IMR-90 (cell line): ENCODE results near the gene PRKCA. TPM values are rescaled to one million over a fixed set of nuclear protein-coding genes. Genes with fewer than 3 reads are reported as not detected.

Experiments
- ATAC-seq: fragments of 200-7000 bp; cut with Tn5 transposase; 2 replicates; pipeline ENCODE4 v1.9.1; 2020; ENCODE audit warnings: low read depth, mild to moderate bottlenecking, moderate library complexity
- BruUV-seq: library from RNA; stranded (reverse); fragments of 400-500 nt; replicated peaks from 2 replicates; lab custom pipeline; 2021; lab: Mats Ljungman, UMichigan
- CTCF ChIA-PET: fragments of 300-600 bp; formaldehyde crosslinking; extraction: SDS; loops from one replicate; lab custom pipeline; 2021; ENCODE audit warnings: antibody characterized with exemption; lab: Yijun Ruan, JAX
- POLR2A ChIA-PET: fragments of 300-600 bp; sonication (Branson Sonifier 250); formaldehyde crosslinking; loops from one replicate; lab custom pipeline; 2022; ENCODE audit warnings: antibody characterized with exemption; ENCODE audit not compliant: unreplicated experiment; lab: Charles Lee
- DNase-seq: peaks from one replicate; pipeline ENCODE4 v3.0.0; 2013
- H2AFZ ChIP-seq: replicated peaks from 2 replicates; pipeline ENCODE3; 2013; ENCODE audit warnings: low read length, mild to moderate bottlenecking; ENCODE audit not compliant: poor library complexity
- H2AK5ac ChIP-seq: 2 replicates; pipeline ENCODE4 v1.6.1; 2013; ENCODE audit warnings: low read depth, low read length, inconsistent platforms
- H2AK9ac ChIP-seq: replicated peaks from 2 replicates; pipeline ENCODE3; 2013; ENCODE audit warnings: mild to moderate bottlenecking, low read depth, low read length, moderate library complexity; ENCODE audit not compliant: poor library complexity
- H2BK120ac ChIP-seq: 2 replicates; pipeline ENCODE4 v1.6.1; 2013; ENCODE audit warnings: low read depth, low read length, inconsistent platforms
- H2BK15ac ChIP-seq: 3 replicates; pipeline ENCODE4 v1.6.1; 2013; ENCODE audit warnings: low read depth, low read length, inconsistent platforms
- H2BK20ac ChIP-seq: 2 replicates; pipeline ENCODE4 v1.6.1; 2013; ENCODE audit warnings: low read depth, mild to moderate bottlenecking, inconsistent platforms, low read length, moderate library complexity
- H2BK5ac ChIP-seq: 2 replicates; pipeline ENCODE4 v1.6.1; 2013; ENCODE audit warnings: mild to moderate bottlenecking, low read depth, low read length, inconsistent platforms; ENCODE audit not compliant: poor library complexity, severe bottlenecking
- H3K14ac ChIP-seq: replicated peaks from 2 replicates; pipeline ENCODE4 v1.6.1; 2013; ENCODE audit warnings: low read depth, low read length, inconsistent platforms
- H3K18ac ChIP-seq: 2 replicates; pipeline ENCODE4 v1.6.1; 2013; ENCODE audit warnings: low read depth, low read length, control low read depth
- H3K23ac ChIP-seq: 2 replicates; pipeline ENCODE4 v1.6.1; 2013; ENCODE audit warnings: low read depth, low read length, inconsistent platforms
- H3K27ac ChIP-seq: 2 replicates; pipeline ENCODE4 v1.5.1; 2013; ENCODE audit warnings: mild to moderate bottlenecking, control low read depth, low read length; ENCODE audit not compliant: insufficient read depth
- H3K27me3 ChIP-seq: 2 replicates; pipeline ENCODE4 v1.6.1; 2013; ENCODE audit warnings: low read length; ENCODE audit not compliant: control insufficient read depth, insufficient read depth
- H3K36me3 ChIP-seq: 2 replicates; pipeline ENCODE4 v1.6.1; 2013; ENCODE audit warnings: low read length, mixed read lengths; ENCODE audit not compliant: control insufficient read depth, insufficient read depth
- H3K4ac ChIP-seq: 2 replicates; pipeline ENCODE4 v1.6.1; 2013; ENCODE audit warnings: low read depth, low read length, inconsistent platforms
- H3K4me1 ChIP-seq: 2 replicates; pipeline ENCODE4 v1.6.1; 2013; ENCODE audit warnings: low read length, mixed read lengths; ENCODE audit not compliant: control insufficient read depth, insufficient read depth
- H3K4me2 ChIP-seq: 2 replicates; pipeline ENCODE4 v1.6.1; 2013; ENCODE audit warnings: low read depth, mild to moderate bottlenecking, control low read depth, low read length, moderate library complexity
- H3K4me3 ChIP-seq: 2 replicates; pipeline ENCODE4 v1.5.1; 2013; ENCODE audit warnings: low read depth, mild to moderate bottlenecking, control low read depth, low read length, moderate library complexity; ENCODE audit not compliant: insufficient read depth
- H3K56ac ChIP-seq: 2 replicates; pipeline ENCODE4 v1.6.1; 2013; ENCODE audit warnings: low read length, inconsistent platforms; ENCODE audit not compliant: insufficient read depth; ENCODE audit errors: extremely low read depth
- H3K79me1 ChIP-seq, 2 experiments: 2 replicates each; pipeline ENCODE4 v1.6.1; 2013; ENCODE audit warnings: low read length in 2 of 2, inconsistent platforms in 1 of 2, low read depth in 1 of 2
- H3K9ac ChIP-seq: 2 replicates; pipeline ENCODE4 v1.6.1; 2013; ENCODE audit warnings: low read depth, low read length, control low read depth
- H3K9me1 ChIP-seq: 2 replicates; pipeline ENCODE4 v1.6.1; 2013; ENCODE audit warnings: low read length, inconsistent platforms; ENCODE audit not compliant: insufficient read depth
- H3K9me3 ChIP-seq: 2 replicates; pipeline ENCODE4 v1.6.1; 2013; ENCODE audit warnings: low read length; ENCODE audit not compliant: control insufficient read depth, insufficient read depth
- H4K20me1 ChIP-seq: 2 replicates; pipeline ENCODE4 v1.6.1; 2013; ENCODE audit warnings: low read length, inconsistent platforms; ENCODE audit not compliant: insufficient read depth
- H4K5ac ChIP-seq: 2 replicates; pipeline ENCODE4 v1.6.1; 2013; ENCODE audit warnings: mild to moderate bottlenecking, low read depth, low read length, control low read depth
- H4K8ac ChIP-seq, 2 experiments: 2 replicates each; pipeline ENCODE4 v1.6.1; 2013; ENCODE audit warnings: low read depth in 2 of 2, low read length in 2 of 2, control low read depth in 1 of 2, inconsistent platforms in 1 of 2
- H4K91ac ChIP-seq: 2 replicates; pipeline ENCODE4 v1.6.1; 2013; ENCODE audit warnings: low read depth, low read length, inconsistent platforms; ENCODE audit not compliant: insufficient read depth
- CEBPB ChIP-seq: IDR thresholded peaks from 2 replicates; pipeline ENCODE4 v1.6.1; 2012; ENCODE audit warnings: low read depth, low read length, improper control_type of control experiment
- CHD1 ChIP-seq: IDR thresholded peaks from 2 replicates; pipeline ENCODE4 v1.6.1; 2012; ENCODE audit warnings: low read depth, low read length, improper control_type of control experiment
- ELK1 ChIP-seq: fragments of 150-350 bp; IDR thresholded peaks from 2 replicates; pipeline ENCODE4 v1.6.1; 2016; ENCODE audit warnings: low read depth, mild to moderate bottlenecking, low read length, moderate library complexity, borderline replicate concordance
- FOS ChIP-seq: fragments of 150-350 bp; IDR thresholded peaks from 2 replicates; pipeline ENCODE4 v1.6.1; 2016; ENCODE audit warnings: low read depth, low read length
- MAZ ChIP-seq: IDR thresholded peaks from 2 replicates; pipeline ENCODE4 v1.6.1; 2012; ENCODE audit warnings: low read depth, mild to moderate bottlenecking, low read length, improper control_type of control experiment, moderate library complexity, borderline replicate concordance
- MXI1 ChIP-seq: IDR thresholded peaks from 2 replicates; pipeline ENCODE4 v1.6.1; 2012; ENCODE audit warnings: low read depth, mild to moderate bottlenecking, low read length, moderate library complexity, borderline replicate concordance
- POLR2A ChIP-seq: IDR thresholded peaks from 2 replicates; pipeline ENCODE4 v1.6.1; 2012; ENCODE audit warnings: mild to moderate bottlenecking, low read depth, low read length
- RAD21 ChIP-seq: IDR thresholded peaks from 2 replicates; pipeline ENCODE4 v1.6.1; 2012; ENCODE audit warnings: low read length, improper control_type of control experiment
- RCOR1 ChIP-seq: IDR thresholded peaks from 2 replicates; pipeline ENCODE4 v1.6.1; 2012; ENCODE audit warnings: mild to moderate bottlenecking, low read length, improper control_type of control experiment; ENCODE audit not compliant: insufficient replicate concordance
- RFX5 ChIP-seq: IDR thresholded peaks from 2 replicates; pipeline ENCODE4 v1.8.0; 2012; ENCODE audit warnings: low read depth, mild to moderate bottlenecking, low read length, moderate library complexity
- SMC3 ChIP-seq: fragments of 150-350 bp; IDR thresholded peaks from 2 replicates; pipeline ENCODE4 v1.6.1; 2016; ENCODE audit warnings: low read depth, mild to moderate bottlenecking, antibody characterized with exemption, low read length, moderate library complexity
- WGBS, 2 experiments: methylation state at CpG; one replicate each; pipeline versions ENCODE4 v1.1.5 to v1.1.7; 2013; ENCODE audit warnings: missing lambda C conversion rate in 2 of 2; ENCODE audit not compliant: insufficient read length in 1 of 2; ENCODE audit errors: extremely low coverage in 2 of 2; 5-methylcytosine and 5-hydroxymethylcytosine counted together
- dilution Hi-C: fragments of 300-500 bp; cut with HindIII; formaldehyde crosslinking; loops from one replicate; pipeline ENCODE4 v1.14.3; 2018; ENCODE audit warnings: low sequenced_read_pairs; ENCODE audit not compliant: unreplicated experiment
- in situ Hi-C: fragments of 300-500 bp; cut with MboI; formaldehyde crosslinking; loops from 3 replicates; pipeline ENCODE4 v1.14.3; 2019; ENCODE audit warnings: low sequenced_read_pairs, inconsistent platforms, mixed read lengths
- intact Hi-C: fragments of 100-400 bp; cut with micrococcal nuclease; formaldehyde crosslinking; loops from 2 replicates; pipeline ENCODE4 v1.10.0; 2022
- polyA plus RNA-seq, 3 experiments: library from polyadenylated mRNA; depleted of rRNA; stranded (reverse); fragments of >200 nt; gene quantifications; 2 replicates each; pipeline ENCODE4 v1.2.3, GENCODE V29; 2012; ENCODE audit warnings: low replicate concordance in 1 of 3
- total RNA-seq: library from RNA; depleted of rRNA; stranded (reverse); fragments of >200 nt; gene quantifications from 2 replicates; pipeline ENCODE4 v1.2.3, GENCODE V29; 2012
- TF ChIP-seq, protein P1 (sequence below): conservative IDR thresholded peaks from 2 replicates; pipeline ENCODE4 v1.5.1; 2012; ENCODE audit warnings: mild to moderate bottlenecking, low read depth, low read length, improper control_type of control experiment

PRKCA gene
- total and polyA plus RNA-seq, 2 of the 4 experiments (the other 2 are of a cell fraction): 31.0 to 46.0 TPM

DNA sequence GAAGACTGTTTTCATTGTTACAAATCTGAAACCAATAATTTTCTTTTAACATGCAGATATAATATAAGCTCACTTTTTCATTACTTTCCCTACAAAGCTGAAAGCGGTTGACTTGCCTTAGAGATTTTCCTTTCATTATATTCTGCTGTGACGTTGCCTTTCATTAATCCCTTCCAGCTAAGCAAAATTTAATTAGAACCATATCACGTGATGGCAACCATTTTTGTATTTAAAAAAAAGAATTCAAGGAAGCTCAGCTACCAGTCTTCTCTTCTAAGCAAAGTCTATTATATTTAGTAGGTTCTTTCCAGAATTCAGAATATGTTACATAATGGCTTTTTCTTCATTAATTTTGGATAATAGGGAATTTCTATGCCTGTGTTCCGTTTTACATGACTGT, 186.5 kb downstream of the PRKCA start:
- H4K20me1 ChIP-seq: peaks cover 6% of the 10 kb centered on the region; the same call in 1 of the 2 replicates
- no peak overlapping the region for H2BK15ac ChIP-seq
- DNase-seq (no peak), ATAC-seq (no peak)
- no peak overlapping the region for H4K8ac ChIP-seq
- dilution Hi-C loops (no loop called here), in situ Hi-C loops (no loop called here), intact Hi-C loops (loop anchor here (1.0 kb wide), 1 partner anchor 34 kb away; no protein-coding TSS in a partner anchor)
- H3K36me3 ChIP-seq: no peaks in the 10 kb centered on the region
- no peak overlapping the region for H4K91ac ChIP-seq
- H3K56ac ChIP-seq: no peak overlapping the region
- no peak overlapping the region for H2AFZ ChIP-seq
- ChIA-PET CTCF (interaction anchor here (0.7 kb wide), 1 partner anchor 33 kb away, joined by 3 read pairs; no protein-coding TSS in a partner anchor), POLR2A (no interaction called here)
- no peak overlapping the region for H2AK9ac ChIP-seq
- H2BK120ac ChIP-seq: no peak overlapping the region
- no peak overlapping the region for H3K14ac ChIP-seq
- H2BK20ac ChIP-seq: no peak overlapping the region
- no peak overlapping the region for H3K23ac ChIP-seq
- H2AK5ac ChIP-seq: no peak overlapping the region
- TF ChIP-seq CEBPB: no peak
- TF ChIP-seq MAZ: no peak
- TF ChIP-seq CHD1: no peak
- no peak for TF ChIP-seq POLR2A
- TF ChIP-seq, protein P1, sequence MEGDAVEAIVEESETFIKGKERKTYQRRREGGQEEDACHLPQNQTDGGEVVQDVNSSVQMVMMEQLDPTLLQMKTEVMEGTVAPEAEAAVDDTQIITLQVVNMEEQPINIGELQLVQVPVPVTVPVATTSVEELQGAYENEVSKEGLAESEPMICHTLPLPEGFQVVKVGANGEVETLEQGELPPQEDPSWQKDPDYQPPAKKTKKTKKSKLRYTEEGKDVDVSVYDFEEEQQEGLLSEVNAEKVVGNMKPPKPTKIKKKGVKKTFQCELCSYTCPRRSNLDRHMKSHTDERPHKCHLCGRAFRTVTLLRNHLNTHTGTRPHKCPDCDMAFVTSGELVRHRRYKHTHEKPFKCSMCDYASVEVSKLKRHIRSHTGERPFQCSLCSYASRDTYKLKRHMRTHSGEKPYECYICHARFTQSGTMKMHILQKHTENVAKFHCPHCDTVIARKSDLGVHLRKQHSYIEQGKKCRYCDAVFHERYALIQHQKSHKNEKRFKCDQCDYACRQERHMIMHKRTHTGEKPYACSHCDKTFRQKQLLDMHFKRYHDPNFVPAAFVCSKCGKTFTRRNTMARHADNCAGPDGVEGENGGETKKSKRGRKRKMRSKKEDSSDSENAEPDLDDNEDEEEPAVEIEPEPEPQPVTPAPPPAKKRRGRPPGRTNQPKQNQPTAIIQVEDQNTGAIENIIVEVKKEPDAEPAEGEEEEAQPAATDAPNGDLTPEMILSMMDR: no peak
- TF ChIP-seq SMC3: no peak
- no peak for TF ChIP-seq ELK1
- no peak for TF ChIP-seq RAD21
- TF ChIP-seq FOS: no peak
- TF ChIP-seq MXI1: no peak
- no peak for TF ChIP-seq RFX5
- TF ChIP-seq RCOR1: no peak
- no peak overlapping the region for H2BK5ac ChIP-seq
- H3K4me3 ChIP-seq: no peak overlapping the region
- H3K27me3 ChIP-seq: no peaks in the 10 kb centered on the region
- no peak overlapping the region for H3K4me2 ChIP-seq
- no peak overlapping the region for H3K4ac ChIP-seq
- H3K27ac ChIP-seq: no peak overlapping the region
- H3K9me3 ChIP-seq: no peaks in the 10 kb centered on the region
- no peak overlapping the region for H3K9ac ChIP-seq
- WGBS, 2 experiments: no CpG with 5 or more reads among the region's 4 CpGs
- peaks cover 16% of the 10 kb centered on the region for H3K9me1 ChIP-seq
- H4K5ac ChIP-seq: no peak overlapping the region
- H3K4me1 ChIP-seq: peaks cover 11% of the 10 kb centered on the region
- no peak overlapping the region for H3K18ac ChIP-seq
- no TSS peak for BruUV-seq
- H3K79me1 ChIP-seq: peaks cover 46 to 66% of the 10 kb centered on the region in 2 experiments
